Esophagus muscularis mucosa (tissue), 4 donors: Measurements from ENCODE around the gene IGLL5. TPM values are rescaled to one million over a fixed set of nuclear protein-coding genes. Genes with fewer than 3 reads are reported as not detected.

Source experiments
- DNase-seq: peaks from one replicate; pipeline ENCODE4 v3.0.0-alpha.2; 2017; ENCODE audit errors: extremely low spot score
- H3K27ac ChIP-seq, 4 donors: fragments of 200-600 bp; sonication (generic); replicated peaks in 1 of 4; 1 replicate in 3 of 4; 2 replicates in 1 of 4; pipeline ENCODE4 v1.5.1; 2016 to 2019; ENCODE audit warnings: mild to moderate bottlenecking in 1 of 4
- H3K27me3 ChIP-seq, 4 donors: fragments of 200-600 bp; sonication (generic); one replicate each; pipeline versions ENCODE4 v1.5.1 to v1.6.0; 2016 to 2019
- H3K36me3 ChIP-seq, 4 donors: fragments of 200-600 bp; sonication (generic); one replicate each; pipeline ENCODE4 v1.5.1; 2016 to 2019
- H3K4me1 ChIP-seq, 4 donors: fragments of 200-600 bp; sonication (generic); one replicate each; pipeline ENCODE4 v1.5.1; 2016 to 2019
- H3K4me3 ChIP-seq, 4 donors: fragments of 200-600 bp; sonication (generic); 1 replicate in 2 of 4; 2 replicates in 2 of 4; pipeline ENCODE4 v1.5.1; 2016 to 2019; ENCODE audit warnings: mild to moderate bottlenecking in 4 of 4, moderate library complexity in 1 of 4
- H3K9me3 ChIP-seq, 4 donors: fragments of 200-600 bp; sonication (generic); 1 replicate in 3 of 4; 2 replicates in 1 of 4; pipeline ENCODE4 v1.5.1; 2016 to 2019
- EP300 ChIP-seq: sonication (generic); formaldehyde crosslinking; IDR thresholded peaks from one replicate; pipeline ENCODE4 v1.6.1; 2017; ENCODE audit warnings: antibody characterized with exemption
- POLR2A ChIP-seq: fragments of 450-650 bp; IDR thresholded peaks from one replicate; pipeline ENCODE4 v1.6.1; 2017; ENCODE audit warnings: antibody characterized with exemption, moderate library complexity, mild to moderate bottlenecking, low read depth
- POLR2AphosphoS5 ChIP-seq, 2 donors: sonication (generic); formaldehyde crosslinking; IDR thresholded peaks; one replicate each; pipeline ENCODE4 v1.6.1; 2017; ENCODE audit warnings: antibody characterized with exemption in 2 of 2
- WGBS: methylation state at CpG from one replicate; pipeline ENCODE4 v1.1.5; 2018; 5-methylcytosine and 5-hydroxymethylcytosine counted together
- intact Hi-C: fragments of 100-400 bp; cut with DNase I; formaldehyde crosslinking; loops from one replicate; pipeline ENCODE4 v1.15.1; 2023
- total RNA-seq, 4 donors: library from RNA; depleted of rRNA; stranded (reverse); fragments of >200 nt; gene quantifications; one replicate each; pipeline versions ENCODE4 v1.1.0 to v1.2.1, GENCODE V29; 2016
- TF ChIP-seq, protein P1 (sequence below), 3 experiments: fragments of 200-600 bp in 2 of 3; fragments of 450-650 bp in 1 of 3; sonication (generic) in 2 of 3; IDR thresholded peaks; one replicate each; pipeline ENCODE4 v1.5.1; 2017 to 2019; ENCODE audit warnings: antibody characterized with exemption in 3 of 3, mild to moderate bottlenecking in 2 of 3, moderate library complexity in 1 of 3

Gene IGLL5
- total RNA-seq, 4 donors from 2014 or later, result 0.39 to 1.3 (median 0.80) TPM; not detected in 1

DNA sequence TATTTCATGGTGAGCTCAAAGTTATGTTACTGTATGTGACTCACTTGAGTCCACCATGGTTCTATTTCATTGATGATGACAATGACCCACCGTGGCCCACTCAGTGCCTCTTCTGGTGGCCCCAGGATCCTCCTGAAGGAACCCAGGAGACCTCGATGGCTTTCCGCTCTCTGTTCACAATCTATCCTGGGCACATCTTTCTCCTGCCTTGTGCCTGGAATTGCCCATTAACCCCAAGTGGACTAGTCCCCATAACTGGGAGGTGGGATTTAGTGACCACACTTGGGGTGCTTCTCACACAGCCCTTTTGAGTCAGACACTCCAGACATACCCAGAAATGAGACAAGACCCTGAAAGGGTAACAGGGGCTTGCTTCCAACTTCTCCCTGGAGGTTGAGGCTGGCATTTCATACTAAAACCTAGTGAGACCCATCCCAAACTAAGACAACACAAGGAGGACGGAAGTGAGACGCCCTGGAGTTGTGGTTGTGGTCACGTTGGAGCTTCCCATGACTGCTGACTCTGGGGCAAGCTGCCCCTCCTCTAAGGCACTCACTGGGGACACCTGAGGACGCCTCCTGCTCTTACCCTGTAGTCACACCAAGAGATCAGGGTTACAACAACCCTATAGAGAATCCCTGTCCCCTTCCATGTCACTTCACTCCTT is 22.1 kb downstream of the IGLL5 start:
- Histone ChIP-seq H3K4me3 (no peak overlapping the region), H3K9me3 (no peaks in the 10 kb centered on the region), H3K4me1 (no peaks in the 10 kb centered on the region), H3K36me3 (no peaks in the 10 kb centered on the region), H3K27me3 (peaks cover 0 to 4% (median 0%) of the 10 kb centered on the region in 4 donors), H3K27ac (no peak overlapping the region)
- no peak for TF ChIP-seq EP300
- TF ChIP-seq POLR2A, result no peak
- TF ChIP-seq, protein P1, sequence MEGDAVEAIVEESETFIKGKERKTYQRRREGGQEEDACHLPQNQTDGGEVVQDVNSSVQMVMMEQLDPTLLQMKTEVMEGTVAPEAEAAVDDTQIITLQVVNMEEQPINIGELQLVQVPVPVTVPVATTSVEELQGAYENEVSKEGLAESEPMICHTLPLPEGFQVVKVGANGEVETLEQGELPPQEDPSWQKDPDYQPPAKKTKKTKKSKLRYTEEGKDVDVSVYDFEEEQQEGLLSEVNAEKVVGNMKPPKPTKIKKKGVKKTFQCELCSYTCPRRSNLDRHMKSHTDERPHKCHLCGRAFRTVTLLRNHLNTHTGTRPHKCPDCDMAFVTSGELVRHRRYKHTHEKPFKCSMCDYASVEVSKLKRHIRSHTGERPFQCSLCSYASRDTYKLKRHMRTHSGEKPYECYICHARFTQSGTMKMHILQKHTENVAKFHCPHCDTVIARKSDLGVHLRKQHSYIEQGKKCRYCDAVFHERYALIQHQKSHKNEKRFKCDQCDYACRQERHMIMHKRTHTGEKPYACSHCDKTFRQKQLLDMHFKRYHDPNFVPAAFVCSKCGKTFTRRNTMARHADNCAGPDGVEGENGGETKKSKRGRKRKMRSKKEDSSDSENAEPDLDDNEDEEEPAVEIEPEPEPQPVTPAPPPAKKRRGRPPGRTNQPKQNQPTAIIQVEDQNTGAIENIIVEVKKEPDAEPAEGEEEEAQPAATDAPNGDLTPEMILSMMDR (IDR thresholded peaks at IDR 0.05), result no peak
- TF ChIP-seq POLR2AphosphoS5 (IDR thresholded peaks at IDR 0.05), result no peak
- no peak for DNase-seq
- 76% methylated on average over 6 of the region's 7 CpGs for WGBS
- intact Hi-C loops, result no loop called here

DNA sequence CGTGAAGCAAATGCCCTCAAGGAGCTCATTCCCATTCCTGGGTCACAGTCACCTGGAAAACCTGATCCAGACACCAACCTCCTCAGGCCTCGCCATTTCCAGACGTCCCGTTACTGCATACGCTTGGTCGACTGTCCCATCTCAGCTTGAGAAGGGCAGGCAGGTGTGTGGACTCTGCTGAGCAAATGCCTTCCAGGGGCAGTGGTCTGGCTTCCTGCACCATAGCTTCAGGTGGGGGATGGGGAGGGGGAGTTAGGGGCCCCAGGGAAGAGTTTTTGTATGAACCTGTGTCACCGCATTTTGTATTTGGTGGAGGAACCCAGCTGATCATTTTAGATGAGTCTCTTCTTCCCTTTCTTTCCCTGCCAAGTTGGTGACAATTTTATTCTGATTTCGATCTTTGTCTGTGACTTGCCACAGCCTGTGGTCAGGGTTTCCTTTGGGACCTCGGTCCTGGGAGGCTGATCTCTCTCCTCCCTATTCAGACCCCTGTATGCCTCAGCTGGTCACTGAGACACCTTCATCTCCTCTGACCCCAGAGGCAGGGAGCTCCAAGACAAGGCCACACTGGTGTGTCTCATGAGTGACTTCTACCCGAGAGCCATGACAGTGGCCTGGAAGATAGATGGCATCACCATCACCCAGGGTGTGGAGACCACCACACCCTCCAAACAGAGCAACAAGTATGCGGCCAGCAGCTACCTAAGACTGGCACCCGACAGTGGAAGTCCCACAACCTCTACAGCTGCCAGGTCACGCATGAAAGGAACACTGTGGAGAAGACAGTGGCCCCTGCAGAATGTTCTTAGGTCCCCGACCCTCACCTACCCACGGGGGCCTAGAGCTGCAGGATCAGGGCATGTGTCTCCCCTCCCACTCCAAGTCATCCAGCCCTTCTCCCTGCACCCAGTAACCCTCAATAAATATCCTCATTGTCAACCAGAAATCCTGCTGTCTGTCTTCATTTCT is 22.9 kb downstream of the IGLL5 start:
- H3K4me3 ChIP-seq, result no peak overlapping the region
- TF ChIP-seq EP300, result no peak
- H3K36me3 ChIP-seq, result no peaks in the 10 kb centered on the region
- WGBS, result 77% methylated on average over 15 of the region's 15 CpGs
- no peak for DNase-seq
- intact Hi-C loops, result no loop called here
- no peaks in the 10 kb centered on the region for H3K9me3 ChIP-seq
- peaks cover 0 to 6% (median 0%) of the 10 kb centered on the region in 4 donors for H3K27me3 ChIP-seq
- no peaks in the 10 kb centered on the region for H3K4me1 ChIP-seq
- no peak overlapping the region for H3K27ac ChIP-seq

DNA sequence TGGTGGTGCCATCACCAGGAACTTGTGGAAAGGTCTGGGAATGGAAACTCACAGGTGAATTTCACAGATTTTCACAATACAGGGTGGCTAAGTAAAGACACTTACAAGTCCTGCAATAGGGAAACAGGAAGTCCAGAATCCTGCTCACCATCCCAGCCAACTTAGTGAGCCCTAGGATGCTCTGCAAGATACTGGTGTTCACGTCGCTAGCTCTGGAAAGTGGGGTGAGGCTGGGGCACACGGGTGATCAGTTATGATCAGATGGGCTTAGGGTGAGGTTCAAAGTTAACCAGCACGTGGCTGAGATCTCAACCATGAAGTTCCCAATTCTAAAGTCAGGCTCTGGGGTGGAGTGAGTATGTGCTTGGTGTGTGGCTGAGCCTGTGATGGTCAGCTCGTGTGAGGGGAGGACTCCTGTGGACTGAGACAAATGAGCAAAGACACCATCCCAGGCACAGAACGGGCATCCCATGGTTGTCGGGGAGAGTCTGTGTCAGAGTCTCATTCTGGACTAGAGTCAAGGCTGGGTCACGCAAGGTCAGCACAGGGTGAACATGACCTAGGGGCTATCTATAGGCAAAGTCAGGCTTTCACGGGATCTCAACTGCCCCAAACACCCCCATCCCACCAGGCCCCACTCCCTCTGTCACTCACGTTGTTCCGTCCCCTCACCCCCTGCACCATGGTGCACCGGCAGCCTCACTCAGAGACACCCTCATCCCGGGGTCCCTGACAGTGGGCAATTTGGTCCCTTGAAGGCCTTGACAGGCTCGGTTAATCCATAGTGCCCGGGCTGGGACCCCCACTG is 23.9 kb downstream of the IGLL5 start:
- Histone ChIP-seq H3K36me3 (no peaks in the 10 kb centered on the region), H3K4me1 (no peaks in the 10 kb centered on the region)

DNA sequence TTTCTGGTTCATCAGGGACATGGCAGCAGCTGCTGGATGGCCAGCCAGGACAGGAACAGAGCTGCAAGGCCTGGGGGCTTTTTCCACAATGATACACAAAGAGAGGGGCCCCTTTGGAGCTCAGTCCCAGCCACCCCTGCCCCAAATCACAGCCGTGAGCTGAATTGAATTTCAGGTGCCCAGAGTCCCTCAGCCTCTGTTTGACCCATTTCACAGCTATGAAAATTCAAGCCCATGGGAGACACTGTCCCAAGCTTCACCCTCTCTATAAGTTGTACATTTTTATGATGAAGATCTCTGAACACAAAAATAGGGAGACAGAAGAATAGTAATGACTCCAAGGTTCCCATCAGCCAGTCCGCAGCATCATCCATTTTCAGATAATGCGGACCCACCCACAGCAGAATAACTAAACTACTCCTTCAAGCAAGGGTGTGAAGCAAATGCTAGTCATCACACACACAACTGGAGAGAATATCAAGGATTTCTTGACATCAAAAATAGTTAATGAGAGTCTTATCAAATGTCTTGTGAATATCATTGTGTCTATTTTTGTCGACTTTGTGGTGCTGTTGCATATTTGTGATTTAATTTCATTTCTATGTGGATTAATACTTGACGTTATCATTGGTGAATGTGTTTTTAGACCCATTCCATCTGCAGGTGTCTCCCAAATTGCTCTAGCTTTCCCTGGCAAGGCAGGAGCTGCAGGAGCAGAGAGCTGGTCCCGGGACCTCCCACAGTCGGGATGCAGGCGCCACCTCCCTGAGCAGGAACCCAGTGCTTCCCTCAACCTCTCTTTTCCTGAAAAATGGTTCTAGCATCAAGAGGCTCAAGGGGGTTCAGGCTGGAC is 24.7 kb downstream of the IGLL5 start:
- Histone ChIP-seq H3K36me3 (no peaks in the 10 kb centered on the region), H3K27me3 (peaks cover 0 to 6% (median 0%) of the 10 kb centered on the region in 4 donors), H3K4me1 (no peaks in the 10 kb centered on the region), H3K4me3 (no peak overlapping the region), H3K9me3 (no peaks in the 10 kb centered on the region), H3K27ac (no peak overlapping the region)
- 84% methylated on average over 8 of the region's 8 CpGs for WGBS
- intact Hi-C loops, result no loop called here
- DNase-seq, result no peak
- TF ChIP-seq EP300 (no peak), POLR2A (no peak), POLR2AphosphoS5 (IDR thresholded peaks at IDR 0.05) (no peak)
- TF ChIP-seq, protein P1 (IDR thresholded peaks at IDR 0.05), result no peak

More for the DNA sequence above, 23.9 kb downstream of the IGLL5 start:
- no peak overlapping the region for H3K4me3 ChIP-seq
- H3K27ac ChIP-seq, result no peak overlapping the region
- H3K9me3 ChIP-seq, result no peaks in the 10 kb centered on the region
- WGBS, result 85% methylated on average over 15 of the region's 15 CpGs
- peaks cover 0 to 6% (median 0%) of the 10 kb centered on the region in 4 donors for H3K27me3 ChIP-seq
- TF ChIP-seq POLR2AphosphoS5 (IDR thresholded peaks at IDR 0.05) (no peak), EP300 (no peak), POLR2A (no peak)
- TF ChIP-seq, protein P1 (IDR thresholded peaks at IDR 0.05), result no peak
- intact Hi-C loops, result no loop called here
- no peak for DNase-seq
